ENCODE results near the gene SH2D3A.
"Not testable (repeated sequence)": the region's sequence is repeated elsewhere in the genome, so short reads cannot be mapped to it uniquely, and the experiment has no call there.

SH2D3A gene

DNA sequence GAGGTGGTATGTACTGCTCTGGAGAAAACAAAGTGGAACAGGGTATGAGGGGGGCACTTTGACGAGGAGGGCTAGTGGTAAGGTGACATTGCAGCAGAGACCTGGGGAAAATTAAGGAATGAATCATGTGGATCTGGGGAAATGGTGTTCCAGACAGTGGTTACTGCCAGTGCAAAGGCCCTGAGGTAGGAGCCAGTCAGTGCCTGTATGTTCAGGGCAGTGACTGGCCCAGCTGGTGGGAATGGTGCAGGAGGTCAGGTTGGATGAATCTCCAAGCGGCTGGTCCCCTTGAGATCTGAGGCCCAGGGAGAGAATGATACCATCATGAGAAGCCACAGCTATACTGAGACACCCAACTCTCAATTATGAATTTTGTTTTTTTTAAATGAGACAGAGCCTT lies 10.2 kb upstream of the SH2D3A start:
- TF ChIP-seq, protein P1, sequence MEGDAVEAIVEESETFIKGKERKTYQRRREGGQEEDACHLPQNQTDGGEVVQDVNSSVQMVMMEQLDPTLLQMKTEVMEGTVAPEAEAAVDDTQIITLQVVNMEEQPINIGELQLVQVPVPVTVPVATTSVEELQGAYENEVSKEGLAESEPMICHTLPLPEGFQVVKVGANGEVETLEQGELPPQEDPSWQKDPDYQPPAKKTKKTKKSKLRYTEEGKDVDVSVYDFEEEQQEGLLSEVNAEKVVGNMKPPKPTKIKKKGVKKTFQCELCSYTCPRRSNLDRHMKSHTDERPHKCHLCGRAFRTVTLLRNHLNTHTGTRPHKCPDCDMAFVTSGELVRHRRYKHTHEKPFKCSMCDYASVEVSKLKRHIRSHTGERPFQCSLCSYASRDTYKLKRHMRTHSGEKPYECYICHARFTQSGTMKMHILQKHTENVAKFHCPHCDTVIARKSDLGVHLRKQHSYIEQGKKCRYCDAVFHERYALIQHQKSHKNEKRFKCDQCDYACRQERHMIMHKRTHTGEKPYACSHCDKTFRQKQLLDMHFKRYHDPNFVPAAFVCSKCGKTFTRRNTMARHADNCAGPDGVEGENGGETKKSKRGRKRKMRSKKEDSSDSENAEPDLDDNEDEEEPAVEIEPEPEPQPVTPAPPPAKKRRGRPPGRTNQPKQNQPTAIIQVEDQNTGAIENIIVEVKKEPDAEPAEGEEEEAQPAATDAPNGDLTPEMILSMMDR (IDR thresholded peaks at IDR 0.05; ENCODE audit: low read length): no peak
- no peak for TF ChIP-seq EZH2 (IDR thresholded peaks at IDR 0.05; ENCODE audit: borderline replicate concordance, low read length)
- no peak overlapping the region for H3K4me2 ChIP-seq (ENCODE audit: low read length)
- no peaks in the 10 kb centered on the region for H4K20me1 ChIP-seq (ENCODE audit: insufficient read depth, low read length)
- H3K27me3 ChIP-seq (ENCODE audit: insufficient read depth, low read length): no peaks in the 10 kb centered on the region
- H3K4me1 ChIP-seq (ENCODE audit: insufficient read depth, low read length, severe bottlenecking): peaks cover 35% of the 10 kb centered on the region
- peaks cover 80% of the 10 kb centered on the region for H3K79me2 ChIP-seq (ENCODE audit: insufficient read depth, low read length)
- no peak overlapping the region for H2AFZ ChIP-seq (ENCODE audit: low read length)
- no peak overlapping the region for H3K4me3 ChIP-seq (ENCODE audit: low read depth, low read length, poor library complexity, severe bottlenecking)
- H3F3A ChIP-seq (ENCODE audit: insufficient read depth, low read length): no peaks in the 10 kb centered on the region
- no peaks in the 10 kb centered on the region for H3K9me2 ChIP-seq (ENCODE audit: low read depth, low read length)
- peaks cover 55% of the 10 kb centered on the region for H3K36me3 ChIP-seq (ENCODE audit: insufficient read depth, low read length)
- peak overlapping the region; percentile 20 for H3K27ac ChIP-seq (ENCODE audit: low read depth, low read length, poor library complexity, severe bottlenecking)
- no peaks in the 10 kb centered on the region for H3K9me3 ChIP-seq (ENCODE audit: low read length)
- no peak overlapping the region for H3K9ac ChIP-seq (ENCODE audit: low read length)

DNA sequence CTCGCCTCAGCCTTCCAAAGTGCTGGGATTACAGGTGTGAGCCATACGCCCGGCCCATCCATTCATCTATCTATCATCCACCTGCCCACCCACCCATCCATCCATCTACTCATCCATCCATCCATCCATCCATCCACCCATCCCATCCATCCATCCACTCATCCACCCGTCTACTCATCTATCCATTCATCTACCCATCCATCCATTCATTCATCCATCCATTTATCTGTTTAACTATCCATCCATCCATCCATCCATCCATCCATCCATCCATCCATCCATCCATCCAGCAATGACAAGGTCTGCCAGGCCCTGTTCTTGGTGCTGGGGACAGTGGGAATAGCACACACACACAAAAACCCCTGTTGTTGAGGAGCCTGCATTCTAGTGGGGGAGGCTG lies 9.8 kb upstream of the SH2D3A start:
- Histone ChIP-seq H3K27ac (ENCODE audit: low read depth, low read length, poor library complexity, severe bottlenecking) (no peak overlapping the region), H4K20me1 (ENCODE audit: insufficient read depth, low read length) (no peaks in the 10 kb centered on the region), H2AFZ (ENCODE audit: low read length) (no peak overlapping the region), H3K4me2 (ENCODE audit: low read length) (no peak overlapping the region), H3K27me3 (ENCODE audit: insufficient read depth, low read length) (no peaks in the 10 kb centered on the region), H3K4me3 (ENCODE audit: low read depth, low read length, poor library complexity, severe bottlenecking) (no peak overlapping the region), H3K4me1 (ENCODE audit: insufficient read depth, low read length, severe bottlenecking) (peaks cover 38% of the 10 kb centered on the region), H3K9me3 (ENCODE audit: low read length) (no peaks in the 10 kb centered on the region), H3K9me2 (ENCODE audit: low read depth, low read length) (no peaks in the 10 kb centered on the region), H3K36me3 (ENCODE audit: insufficient read depth, low read length) (peaks cover 55% of the 10 kb centered on the region), H3K79me2 (ENCODE audit: insufficient read depth, low read length) (peaks cover 77% of the 10 kb centered on the region), H3K9ac (ENCODE audit: low read length) (no peak overlapping the region), H3F3A (ENCODE audit: insufficient read depth, low read length) (no peaks in the 10 kb centered on the region)
- no peak for TF ChIP-seq EZH2 (IDR thresholded peaks at IDR 0.05; ENCODE audit: borderline replicate concordance, low read length)
- TF ChIP-seq, protein P1 (IDR thresholded peaks at IDR 0.05; ENCODE audit: low read length): no peak

DNA sequence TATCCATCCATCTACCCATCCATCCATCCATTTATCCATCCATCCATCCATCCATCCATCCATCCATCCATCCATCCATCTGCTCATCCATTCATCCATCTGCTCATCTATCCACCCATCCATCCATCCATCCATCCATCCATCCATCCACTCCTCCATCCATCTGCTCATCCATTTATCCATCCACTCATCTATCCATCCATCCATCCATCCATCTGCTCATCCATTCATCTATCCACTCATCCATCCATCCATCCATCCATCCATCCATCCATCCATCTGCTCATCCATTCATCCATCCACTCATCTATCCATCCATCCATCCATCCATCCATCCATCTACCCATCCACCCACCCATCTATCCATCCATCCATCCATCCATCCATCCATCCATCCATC lies 8.8 kb upstream of the SH2D3A start:
- Histone ChIP-seq H3K4me1 (ENCODE audit: insufficient read depth, low read length, severe bottlenecking) (peaks cover 38% of the 10 kb centered on the region), H3K79me2 (ENCODE audit: insufficient read depth, low read length) (peaks cover 68% of the 10 kb centered on the region), H3K36me3 (ENCODE audit: insufficient read depth, low read length) (peaks cover 45% of the 10 kb centered on the region)
- H4K20me1 ChIP-seq (ENCODE audit: insufficient read depth, low read length); H3K9me3 ChIP-seq (ENCODE audit: low read length); H3K4me2 ChIP-seq (ENCODE audit: low read length); H3K4me3 ChIP-seq (ENCODE audit: low read depth, low read length, poor library complexity, severe bottlenecking); H3K9ac ChIP-seq (ENCODE audit: low read length); H3K27ac ChIP-seq (ENCODE audit: low read depth, low read length, poor library complexity, severe bottlenecking); H3K27me3 ChIP-seq (ENCODE audit: insufficient read depth, low read length); H3F3A ChIP-seq (ENCODE audit: insufficient read depth, low read length); H2AFZ ChIP-seq (ENCODE audit: low read length); H3K9me2 ChIP-seq (ENCODE audit: low read depth, low read length): not testable (repeated sequence)
